Dedifferentiated amniotic fluid mesenchymal stem cell (primary cell): Measurements from ENCODE around the gene TIMM22.
"Not testable (repeated sequence)": the region's sequence is repeated elsewhere in the genome, so short reads cannot be mapped to it uniquely, and the experiment has no call there.

Experiments used
- DNase-seq: peaks from one replicate; pipeline ENCODE4 v3.0.0-alpha.2; 2016; ENCODE audit errors: extremely low spot score

The TIMM22 gene

GRCh38 chr17:996554-997344 lies at the start of gene TIMM22:
Gene TIMM22 (plus strand): TSS chr17:997129. CDS start chr17:997143, 14 bp downstream.
- peak; percentile 97 for DNase-seq

GRCh38 chr17:948284-948852 lies 48.6 kb upstream of the TIMM22 start:
- DNase-seq: no peak

GRCh38 chr17:949623-950303 lies 47.2 kb upstream of the TIMM22 start:
- no peak for DNase-seq

DNA sequence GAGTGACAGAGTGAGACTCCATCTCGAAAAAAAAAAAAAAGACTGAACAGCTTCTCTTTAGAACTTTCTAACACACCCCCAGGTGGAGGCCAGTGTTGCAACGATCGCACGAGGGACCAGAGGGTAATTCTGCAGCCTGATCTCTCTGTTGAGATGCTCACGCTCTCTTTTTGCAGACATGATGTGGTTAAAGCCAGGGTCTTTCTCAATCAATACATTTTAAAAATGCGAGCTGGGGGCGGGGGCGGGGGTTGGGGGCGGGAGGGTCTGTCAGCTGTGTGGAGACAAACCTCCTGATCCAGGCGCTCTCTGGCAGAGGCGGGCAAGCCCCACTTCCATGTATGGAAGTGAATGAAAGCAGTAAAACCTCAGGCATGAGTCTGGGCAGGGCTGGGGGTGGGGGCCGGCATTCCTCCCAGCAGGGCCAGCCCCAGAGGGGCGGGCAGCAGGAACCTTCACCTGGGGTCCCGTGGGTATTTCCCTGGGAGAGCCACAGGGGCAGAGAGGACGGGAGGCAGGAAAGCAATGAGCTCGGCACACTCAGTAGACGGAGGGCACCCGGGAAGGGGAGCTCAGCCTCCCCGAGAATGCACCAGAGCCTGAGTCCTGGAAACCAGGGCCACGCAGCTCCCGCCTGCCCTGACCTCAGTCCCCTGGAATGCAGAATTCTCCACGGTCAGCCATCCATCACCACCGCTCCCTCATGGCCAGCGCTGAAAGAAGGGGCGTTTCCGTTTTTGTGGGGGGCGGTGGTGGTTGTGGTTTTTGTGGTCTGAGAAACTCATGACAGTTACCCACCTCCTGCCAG lies 45.4 kb upstream of the TIMM22 start:
- DNase-seq: peak; percentile 82

GRCh38 chr17:952592-952991 lies 44.3 kb upstream of the TIMM22 start:
- DNase-seq: not testable (repeated sequence)

DNA sequence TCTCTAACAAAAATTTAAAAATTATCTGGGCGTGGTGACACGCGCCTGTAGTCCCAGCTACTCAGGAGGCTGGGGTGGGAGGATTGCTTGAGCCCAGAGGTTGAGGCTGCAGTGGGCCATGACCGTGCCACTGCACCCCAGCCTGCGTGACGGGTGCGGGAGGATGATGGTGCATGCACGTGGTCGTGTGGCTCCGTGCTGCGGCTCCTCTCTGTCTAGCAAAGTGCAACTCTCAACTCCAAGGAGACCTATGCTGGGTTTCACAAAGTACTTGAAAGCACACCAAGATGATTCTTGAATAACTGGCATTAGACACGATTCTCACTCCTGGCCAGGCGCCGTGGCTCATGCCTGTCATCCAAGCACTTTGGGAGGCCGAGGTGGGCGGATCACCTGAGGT lies 43.2 kb upstream of the TIMM22 start:
- DNase-seq: no peak

DNA sequence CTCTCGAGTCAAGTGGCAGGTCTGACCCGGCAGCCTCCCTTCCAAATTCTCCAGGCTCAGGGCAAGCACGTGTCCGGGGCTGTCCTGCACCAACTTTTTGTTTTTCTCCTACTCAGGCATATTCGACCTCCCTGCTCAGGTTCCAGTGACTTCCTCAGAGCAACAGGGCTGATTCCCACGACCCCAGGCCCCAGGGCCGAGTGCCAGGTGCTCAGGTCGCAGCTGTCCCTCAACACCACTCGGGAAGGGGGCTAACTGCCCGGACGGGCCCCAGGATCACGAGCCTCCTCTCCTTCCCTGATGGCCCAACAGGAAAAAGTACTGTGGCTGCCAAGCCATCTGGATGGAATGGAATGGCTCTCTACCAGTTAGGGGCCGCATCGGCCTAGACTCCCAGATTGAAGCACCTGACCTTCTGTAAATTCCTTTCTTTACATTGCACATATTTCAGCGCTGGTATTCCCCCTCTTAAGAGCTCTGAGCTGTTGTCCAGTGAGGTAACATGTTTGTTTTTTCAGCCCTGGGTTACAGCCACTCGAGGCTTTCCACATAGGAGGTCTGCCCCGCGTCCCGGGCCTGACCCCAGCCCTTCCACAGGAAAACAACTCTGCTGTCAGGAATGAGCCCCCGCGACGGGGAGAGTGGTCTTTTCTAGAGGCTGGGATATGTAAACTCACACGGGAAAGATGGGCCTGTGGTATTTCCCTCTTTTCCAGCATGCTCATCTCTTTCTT lies 42.3 kb upstream of the TIMM22 start:
- no peak for DNase-seq

GRCh38 chr17:956905-957304 lies 40.0 kb upstream of the TIMM22 start:
- DNase-seq: no peak

DNA sequence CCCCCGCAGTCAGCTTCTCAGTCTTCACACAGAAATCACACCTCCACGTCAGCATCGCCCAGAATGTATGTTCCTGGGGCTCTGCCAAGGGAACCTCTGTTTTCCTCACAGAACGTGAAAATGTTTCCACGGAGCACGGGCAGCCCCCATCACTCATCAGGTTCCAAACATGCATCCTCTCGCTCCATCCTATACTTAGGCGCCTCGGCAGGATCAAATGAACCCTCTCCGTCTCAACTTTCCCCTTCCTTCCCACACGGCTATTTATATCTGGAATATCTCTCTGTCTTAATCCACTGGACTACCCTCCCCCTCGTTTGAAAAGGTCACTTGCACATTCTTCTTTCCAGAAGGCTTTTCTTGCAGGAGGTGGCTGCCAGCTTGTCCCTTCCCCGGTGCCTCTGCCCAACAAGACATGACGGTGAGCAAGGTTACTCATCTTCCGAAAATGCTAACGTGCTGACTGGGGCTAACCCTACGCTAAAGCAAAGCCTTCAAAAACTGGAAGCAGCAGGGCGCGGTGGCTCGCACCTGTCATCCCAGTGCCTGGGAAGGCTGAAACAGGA lies 39.0 kb upstream of the TIMM22 start:
- no peak for DNase-seq

GRCh38 chr17:958712-959451 lies 38.0 kb upstream of the TIMM22 start:
- no peak for DNase-seq

GRCh38 chr17:962166-962565 lies 34.8 kb upstream of the TIMM22 start:
- no peak for DNase-seq

- no peak for DNase-seq
These were observed 34.3 kb upstream of the TIMM22 start for GRCh38 chr17:962670-963069.

DNA sequence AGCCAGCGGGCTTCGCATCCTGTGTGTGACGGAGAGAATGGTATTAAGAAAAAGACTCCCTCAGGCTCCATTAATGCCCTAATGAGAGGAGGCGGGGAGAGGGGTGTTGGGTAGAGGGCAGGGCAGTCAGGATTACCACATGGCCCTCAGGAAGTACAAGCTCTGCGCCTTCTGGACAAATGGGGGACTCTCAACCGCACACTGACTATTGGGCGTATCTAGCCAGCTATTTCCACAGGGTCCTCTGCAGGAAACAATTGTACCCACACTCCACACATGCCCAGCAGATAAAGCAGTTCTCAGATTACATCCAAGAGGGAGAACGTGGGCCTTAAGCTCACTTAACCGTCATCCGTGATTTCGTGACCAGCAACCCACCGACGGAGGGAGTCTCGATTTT lies 32.1 kb upstream of the TIMM22 start:
- DNase-seq: no peak

DNA sequence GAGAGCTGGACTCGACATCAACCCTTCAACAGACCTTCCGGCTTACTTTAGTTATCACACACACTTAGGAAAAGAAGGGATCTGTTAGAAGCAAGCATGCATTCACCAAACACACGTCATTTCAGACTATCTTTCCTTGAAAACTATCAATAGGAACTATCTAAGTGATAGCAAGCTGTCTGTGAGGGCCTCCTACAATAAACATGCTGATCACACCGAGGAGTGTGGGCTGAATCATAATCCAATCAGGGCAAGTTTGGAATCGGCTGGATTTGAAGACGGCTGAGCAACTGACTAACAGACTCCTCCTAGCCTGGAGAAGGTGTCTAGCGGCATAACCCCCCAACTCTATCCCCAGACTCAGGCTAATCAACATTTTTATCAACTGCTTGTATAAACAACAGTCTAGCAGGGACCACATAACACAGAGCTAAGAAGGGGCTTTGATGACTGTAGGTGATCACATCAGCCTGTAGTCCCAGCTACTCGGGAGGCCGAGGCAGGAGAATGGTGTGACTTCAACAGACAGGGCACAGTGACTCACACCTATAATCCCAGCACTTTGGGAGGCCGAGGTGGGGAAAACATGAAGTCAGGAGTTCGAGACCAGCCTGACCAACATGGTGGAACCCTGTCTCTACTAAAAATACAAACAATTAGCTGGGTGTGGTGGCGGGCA lies 31.5 kb upstream of the TIMM22 start:
- DNase-seq: no peak

DNA sequence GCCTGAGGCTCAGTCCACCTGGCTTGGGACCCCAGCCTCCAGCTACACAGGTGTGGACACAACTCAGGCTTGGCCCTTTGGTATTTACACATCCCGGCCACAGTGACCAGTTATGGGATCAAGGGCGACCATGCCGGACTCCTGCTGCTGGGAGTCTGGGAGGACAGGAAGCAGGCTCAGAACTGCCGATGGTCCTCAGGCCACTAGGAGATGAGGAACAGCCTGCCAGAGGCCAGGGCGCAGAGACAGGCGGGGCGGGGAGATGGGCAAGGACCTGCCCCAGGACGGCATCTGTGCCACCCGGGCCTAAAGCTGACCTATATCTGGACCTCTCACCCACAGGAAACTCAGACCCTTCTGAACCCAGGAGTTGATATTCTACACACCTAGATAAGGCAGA lies 29.8 kb upstream of the TIMM22 start:
- no peak for DNase-seq

DNA sequence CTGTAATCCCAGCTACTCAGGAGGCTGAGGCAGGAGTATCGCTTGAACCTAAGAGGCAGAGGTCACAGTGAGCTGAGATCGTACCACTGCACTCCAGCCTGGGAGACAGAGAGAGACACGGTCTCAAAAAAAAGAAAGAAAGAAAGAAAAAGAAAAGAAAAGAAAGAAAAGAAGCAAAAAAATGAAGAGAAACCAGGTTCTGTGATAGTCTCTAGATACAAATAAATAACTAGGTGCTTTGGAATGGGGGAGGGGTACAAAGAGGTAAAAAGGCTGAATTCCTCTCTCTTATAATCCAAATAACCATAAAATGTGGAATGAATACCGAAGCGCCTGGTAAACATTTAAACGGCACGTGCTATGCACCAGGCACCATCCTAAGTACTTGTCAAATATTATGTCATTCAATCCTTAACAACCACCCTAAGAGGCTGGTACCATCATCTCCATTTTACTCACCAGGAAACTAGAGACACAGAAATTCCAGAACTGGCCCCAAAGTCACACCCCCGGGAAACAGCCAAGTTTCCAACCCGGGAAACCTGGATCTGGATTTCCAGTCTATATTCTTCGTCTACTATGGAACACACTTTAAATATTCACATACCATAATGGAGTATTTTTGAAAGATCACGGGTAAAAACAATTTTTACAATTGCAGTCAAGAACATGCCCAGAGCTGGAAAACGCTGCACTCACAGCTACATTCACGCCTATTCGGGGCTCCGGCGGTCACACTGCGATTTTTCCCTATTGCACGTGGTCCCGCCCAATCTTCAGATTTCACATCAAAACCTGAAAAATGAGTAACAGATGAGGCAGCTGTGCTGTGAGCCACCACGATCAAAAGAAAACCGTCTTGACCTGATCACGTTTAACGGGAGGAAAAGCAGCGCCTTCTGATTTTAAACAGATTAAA lies 27.9 kb upstream of the TIMM22 start:
- peak; percentile 64 for DNase-seq

GRCh38 chr17:969811-970355 lies 27.0 kb upstream of the TIMM22 start:
- no peak for DNase-seq

DNA sequence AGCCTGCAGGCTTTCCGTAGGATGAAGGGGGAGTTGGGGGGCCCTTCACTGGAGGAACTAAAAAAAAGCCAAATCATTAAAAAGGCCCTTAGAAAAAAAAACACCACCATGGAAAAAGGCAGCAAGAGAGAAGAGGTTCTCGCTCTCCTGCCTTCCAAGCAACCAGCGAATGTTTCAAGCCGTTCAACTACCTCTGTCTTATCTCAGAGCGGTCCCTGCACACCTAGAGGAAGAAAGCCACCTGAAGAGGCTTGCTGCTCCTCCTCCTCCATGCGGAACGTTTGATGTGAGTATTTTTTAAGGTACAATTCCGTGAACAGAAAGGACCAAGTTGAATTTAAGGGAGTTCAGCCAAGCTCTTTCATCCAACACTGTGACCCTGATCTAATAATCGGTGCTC lies 26.6 kb upstream of the TIMM22 start:
- no peak for DNase-seq
